ENCODE measurements around the gene ASTL. TPM values are rescaled to one million over a fixed set of nuclear protein-coding genes. Genes with fewer than 3 reads are reported as not detected.

The ASTL gene
- total RNA-seq, 1 experiment from 2014 or later = 0.23 TPM

DNA sequence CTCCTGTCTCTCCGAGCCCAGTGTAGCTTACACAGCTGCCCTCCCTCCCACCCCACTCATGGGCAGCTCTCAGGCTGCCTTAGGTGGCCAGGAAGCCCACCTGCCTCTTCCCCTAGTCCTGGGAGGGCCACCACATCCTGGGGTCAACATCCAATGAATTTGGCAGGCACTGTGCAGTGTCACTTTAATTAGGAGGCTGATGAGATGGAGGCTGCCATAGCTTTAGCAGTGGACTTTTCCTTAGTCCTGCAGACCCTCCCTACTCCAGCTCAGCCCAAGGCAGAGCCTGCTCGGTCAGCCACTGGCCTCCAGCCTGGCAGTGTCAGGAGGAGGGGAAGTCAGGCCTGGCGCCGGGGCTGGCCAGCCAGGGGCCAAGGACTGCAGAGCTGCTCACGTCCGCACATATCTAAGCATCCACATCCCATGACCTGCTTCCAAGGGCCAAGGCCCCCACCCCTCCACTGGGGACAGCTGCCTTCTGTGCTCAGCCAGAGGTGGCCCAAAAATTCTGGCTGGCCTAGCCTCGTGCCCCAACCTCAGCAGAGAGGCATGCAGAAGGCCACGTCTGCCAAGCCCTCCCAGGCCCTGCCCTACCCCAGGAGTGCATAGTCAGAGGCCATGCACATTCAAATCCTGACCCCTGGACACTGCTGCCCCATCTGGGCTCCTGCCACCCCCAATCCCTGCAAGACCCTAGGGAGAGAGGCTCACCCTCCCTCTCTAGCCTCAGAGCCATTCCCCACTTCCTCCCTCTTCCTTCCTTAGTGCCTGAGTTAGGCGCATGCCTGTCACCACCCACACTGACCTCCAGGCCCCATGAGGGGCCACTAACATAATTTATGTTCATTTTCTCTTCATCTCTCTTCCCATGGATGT is 55.0 kb downstream of the ASTL start:
- CTCF ChIA-PET = no interaction called here
- intact Hi-C loops (cut with micrococcal nuclease; ENCODE audit: unreplicated experiment) = no loop called here

DNA sequence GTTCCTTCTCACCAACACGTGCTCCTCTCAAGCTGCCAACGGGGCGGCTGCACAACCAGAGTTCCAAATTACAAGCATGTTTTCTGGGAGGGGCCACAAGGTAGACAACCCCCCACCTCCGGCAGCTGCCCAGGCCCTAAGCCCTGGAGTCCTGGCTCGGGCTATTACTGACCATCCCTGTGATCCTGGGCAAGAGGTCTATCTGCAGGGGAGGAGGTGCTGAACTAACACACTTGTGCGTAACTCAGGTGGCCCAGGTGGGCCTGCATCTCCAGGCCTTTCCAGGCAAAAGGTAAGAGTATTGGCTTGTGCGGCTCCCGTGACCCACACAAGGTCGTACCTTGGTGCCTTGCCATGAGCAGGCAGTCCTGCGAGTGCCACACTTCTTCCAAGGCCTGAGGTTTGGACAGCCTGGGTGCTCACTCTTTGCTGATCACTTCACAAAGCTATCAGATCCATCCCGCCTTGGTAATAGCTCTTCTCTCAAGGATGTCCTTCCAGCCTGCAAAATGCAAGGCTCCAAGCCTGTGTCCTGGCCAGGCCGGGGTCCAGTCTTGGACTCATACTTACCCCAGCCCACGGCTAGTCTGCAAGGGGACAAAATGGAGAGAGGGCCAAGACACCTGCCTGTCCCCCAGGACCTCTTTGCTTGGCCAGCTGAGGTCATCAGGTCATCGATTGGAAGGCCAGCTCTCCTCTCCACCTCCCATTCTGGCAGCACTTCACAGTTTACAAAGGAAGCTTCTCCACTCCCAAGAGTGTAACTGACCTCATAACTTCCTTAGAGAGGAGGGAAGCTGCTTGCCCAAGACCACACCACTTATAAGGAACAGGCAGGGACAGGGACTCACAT is 55.9 kb downstream of the ASTL start:
- Mint-ChIP-seq H3K4me1 (ENCODE audit: low read depth, unreplicated experiment) (no peaks in the 10 kb centered on the region), H3K4me3 (ENCODE audit: unreplicated experiment) (no peak overlapping the region), H3K27me3 (ENCODE audit: insufficient read depth, unreplicated experiment) (no peaks in the 10 kb centered on the region), H3K36me3 (ENCODE audit: insufficient read depth, unreplicated experiment) (no peaks in the 10 kb centered on the region), H3K9me3 (ENCODE audit: unreplicated experiment) (no peaks in the 10 kb centered on the region), H3K27ac (ENCODE audit: unreplicated experiment) (no peak overlapping the region)
- POLR2A ChIA-PET = no interaction called here
- no peak for DNase-seq
- CTCF ChIA-PET = no interaction called here
- TF ChIP-seq, protein P1, sequence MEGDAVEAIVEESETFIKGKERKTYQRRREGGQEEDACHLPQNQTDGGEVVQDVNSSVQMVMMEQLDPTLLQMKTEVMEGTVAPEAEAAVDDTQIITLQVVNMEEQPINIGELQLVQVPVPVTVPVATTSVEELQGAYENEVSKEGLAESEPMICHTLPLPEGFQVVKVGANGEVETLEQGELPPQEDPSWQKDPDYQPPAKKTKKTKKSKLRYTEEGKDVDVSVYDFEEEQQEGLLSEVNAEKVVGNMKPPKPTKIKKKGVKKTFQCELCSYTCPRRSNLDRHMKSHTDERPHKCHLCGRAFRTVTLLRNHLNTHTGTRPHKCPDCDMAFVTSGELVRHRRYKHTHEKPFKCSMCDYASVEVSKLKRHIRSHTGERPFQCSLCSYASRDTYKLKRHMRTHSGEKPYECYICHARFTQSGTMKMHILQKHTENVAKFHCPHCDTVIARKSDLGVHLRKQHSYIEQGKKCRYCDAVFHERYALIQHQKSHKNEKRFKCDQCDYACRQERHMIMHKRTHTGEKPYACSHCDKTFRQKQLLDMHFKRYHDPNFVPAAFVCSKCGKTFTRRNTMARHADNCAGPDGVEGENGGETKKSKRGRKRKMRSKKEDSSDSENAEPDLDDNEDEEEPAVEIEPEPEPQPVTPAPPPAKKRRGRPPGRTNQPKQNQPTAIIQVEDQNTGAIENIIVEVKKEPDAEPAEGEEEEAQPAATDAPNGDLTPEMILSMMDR (IDR thresholded peaks at IDR 0.05; ENCODE audit: insufficient read depth in 1 of 2, low read depth in 1 of 2, low read length in 1 of 2, severe bottlenecking in 1 of 2, unreplicated experiment in 1 of 2) = no peak
- Histone ChIP-seq H3K4me1 (no peaks in the 10 kb centered on the region), H3K27me3 (replicated peaks; ENCODE audit: control insufficient read depth, insufficient read depth, low read length) (no peaks in the 10 kb centered on the region), H3K9me3 (no peaks in the 10 kb centered on the region; the same call in none of the 2 replicates), H3K4me3 (ENCODE audit: low read depth, low read length) (no peak overlapping the region), H3K36me3 (ENCODE audit: control insufficient read depth, insufficient read depth, low read length) (no peaks in the 10 kb centered on the region)
- intact Hi-C loops (cut with micrococcal nuclease; ENCODE audit: unreplicated experiment) = no loop called here
- no TSS peak for BruUV-seq (replicated peaks)

More for the DNA sequence above, 55.0 kb downstream of the ASTL start:
- H3K4me1 Mint-ChIP-seq (ENCODE audit: low read depth, unreplicated experiment) = no peaks in the 10 kb centered on the region
- H3K9me3 Mint-ChIP-seq (ENCODE audit: unreplicated experiment) = no peaks in the 10 kb centered on the region
- Histone ChIP-seq H3K36me3 (ENCODE audit: control insufficient read depth, insufficient read depth, low read length) (no peaks in the 10 kb centered on the region), H3K4me3 (ENCODE audit: low read depth, low read length) (no peak overlapping the region), H3K9me3 (no peaks in the 10 kb centered on the region; the same call in none of the 2 replicates), H3K27me3 (replicated peaks; ENCODE audit: control insufficient read depth, insufficient read depth, low read length) (no peaks in the 10 kb centered on the region), H3K4me1 (no peaks in the 10 kb centered on the region)
- TF ChIP-seq, protein P1 (IDR thresholded peaks at IDR 0.05; ENCODE audit: insufficient read depth in 1 of 2, low read depth in 1 of 2, low read length in 1 of 2, severe bottlenecking in 1 of 2, unreplicated experiment in 1 of 2) = no peak
- H3K36me3 Mint-ChIP-seq (ENCODE audit: insufficient read depth, unreplicated experiment) = no peaks in the 10 kb centered on the region
- H3K27me3 Mint-ChIP-seq (ENCODE audit: insufficient read depth, unreplicated experiment) = no peaks in the 10 kb centered on the region
- H3K4me3 Mint-ChIP-seq (ENCODE audit: unreplicated experiment) = no peak overlapping the region
- H3K27ac Mint-ChIP-seq (ENCODE audit: unreplicated experiment) = no peak overlapping the region
- BruUV-seq (replicated peaks) = no TSS peak
- no peak for DNase-seq
- POLR2A ChIA-PET = no interaction called here

DNA sequence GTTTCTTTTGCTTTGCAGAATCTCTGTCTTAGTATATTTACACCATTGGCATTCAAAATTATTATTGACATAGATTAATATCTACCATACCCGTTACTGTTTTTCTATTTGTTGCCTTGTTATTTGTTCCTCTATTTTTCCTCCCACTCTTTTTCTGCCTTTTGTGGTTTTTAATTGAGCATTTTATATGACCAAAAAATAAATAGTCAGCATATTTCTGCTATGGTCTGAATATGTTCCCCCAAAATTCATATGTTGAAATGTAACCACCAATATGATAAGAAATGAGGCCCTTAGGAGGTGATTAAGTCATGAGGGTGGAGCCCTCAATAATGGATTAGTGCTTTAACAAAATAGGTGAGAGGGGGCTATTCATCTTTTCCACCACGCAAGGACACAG is 57.3 kb downstream of the ASTL start:
- ChIA-PET CTCF (no interaction called here), POLR2A (no interaction called here)
- BruUV-seq (replicated peaks) = no TSS peak
- H3K27me3 ChIP-seq (replicated peaks; ENCODE audit: control insufficient read depth, insufficient read depth, low read length) = no peaks in the 10 kb centered on the region
- H3K4me3 Mint-ChIP-seq (ENCODE audit: unreplicated experiment) = no peak overlapping the region
- peaks cover under 1% of the 10 kb centered on the region for H3K9me3 Mint-ChIP-seq (ENCODE audit: unreplicated experiment)
- H3K36me3 ChIP-seq (ENCODE audit: control insufficient read depth, insufficient read depth, low read length) = no peaks in the 10 kb centered on the region
- TF ChIP-seq, protein P1 (IDR thresholded peaks at IDR 0.05; ENCODE audit: insufficient read depth in 1 of 2, low read depth in 1 of 2, low read length in 1 of 2, severe bottlenecking in 1 of 2, unreplicated experiment in 1 of 2) = no peak
- H3K4me3 ChIP-seq (ENCODE audit: low read depth, low read length) = no peak overlapping the region
- peaks cover 3% of the 10 kb centered on the region for H3K4me1 Mint-ChIP-seq (ENCODE audit: low read depth, unreplicated experiment)
- no peaks in the 10 kb centered on the region for H3K36me3 Mint-ChIP-seq (ENCODE audit: insufficient read depth, unreplicated experiment)
- DNase-seq = no peak
- no peaks in the 10 kb centered on the region for H3K4me1 ChIP-seq
- no peak overlapping the region for H3K27ac Mint-ChIP-seq (ENCODE audit: unreplicated experiment)
- intact Hi-C loops (cut with micrococcal nuclease; ENCODE audit: unreplicated experiment) = no loop called here
- H3K27me3 Mint-ChIP-seq (ENCODE audit: insufficient read depth, unreplicated experiment) = no peaks in the 10 kb centered on the region
- peaks cover 4% of the 10 kb centered on the region; the same call in 1 of the 2 replicates for H3K9me3 ChIP-seq
